HepG2 (cell line): ENCODE data around the gene ADGRL3. TPM values are rescaled to one million over a fixed set of nuclear protein-coding genes. Genes with fewer than 3 reads are reported as not detected.

Experiments used
- ATAC-seq: fragments of 200-7000 bp; cut with Tn5 transposase; 3 replicates; pipeline ENCODE4 v1.9.1; 2020; ENCODE audit warnings: mild to moderate bottlenecking, moderate library complexity
- BruUV-seq: library from RNA; stranded (reverse); fragments of 400-500 nt; replicated peaks from 2 replicates; lab custom pipeline; 2021; lab: Mats Ljungman, UMichigan
- CTCF ChIA-PET: fragments of 300-600 bp; formaldehyde crosslinking; extraction: SDS; loops from one replicate; lab custom pipeline; 2021; ENCODE audit warnings: low total read pairs, inconsistent platforms, low intra/inter-chr PET ratio; lab: Yijun Ruan, JAX
- POLR2A ChIA-PET: fragments of 350-600 bp; sonication (Branson Sonifier 250); formaldehyde crosslinking; loops from one replicate; lab custom pipeline; 2020; ENCODE audit warnings: antibody characterized with exemption, inconsistent platforms; lab: Yijun Ruan, JAX
- DNase-seq: peaks from one replicate; pipeline ENCODE4 v3.0.0-alpha.2; 2015; ENCODE audit warnings: low spot score
- FAIRE-seq: peaks from 3 replicates; lab custom pipeline; 2011; peaks lifted over from hg19 to GRCh38; lab: Jason Lieb, UNC
- H2AFZ ChIP-seq: one replicate; pipeline ENCODE4 v1.6.1; 2011; ENCODE audit warnings: low read length, inconsistent platforms
- H3K27ac ChIP-seq: fragments of 300-600 bp; 3 replicates; pipeline ENCODE4 v1.8.0; 2011; ENCODE audit warnings: mixed run types, mild to moderate bottlenecking, mixed read lengths, low read length, inconsistent platforms; ENCODE audit not compliant: insufficient read depth; ENCODE audit errors: extremely low read length
- H3K27me3 ChIP-seq, 2 experiments: fragments of 200-600 bp in 1 of 2; 2 replicates in 1 of 2; 3 replicates in 1 of 2; pipeline versions ENCODE4 v1.6.0 to v1.8.0; 2011; ENCODE audit warnings: low read length in 2 of 2, mild to moderate bottlenecking in 2 of 2, moderate library complexity in 2 of 2, inconsistent platforms in 1 of 2; ENCODE audit not compliant: insufficient read depth in 2 of 2, control insufficient read depth in 1 of 2
- H3K36me3 ChIP-seq, 2 experiments: fragments of 200-600 bp in 1 of 2; replicated peaks in 1 of 2; 2 replicates in 1 of 2; 3 replicates in 1 of 2; pipeline versions ENCODE4 v1.5.1 to v1.8.0; 2011; ENCODE audit warnings: low read length in 2 of 2, inconsistent platforms in 1 of 2; ENCODE audit not compliant: insufficient read depth in 2 of 2, control insufficient read depth in 1 of 2
- H3K4me1 ChIP-seq: 2 replicates; pipeline ENCODE4 v1.5.1; 2012; ENCODE audit warnings: low read length, inconsistent platforms; ENCODE audit not compliant: insufficient read depth
- H3K4me2 ChIP-seq: 2 replicates; pipeline ENCODE4 v1.6.0; 2011; ENCODE audit warnings: low read depth, low read length, inconsistent platforms
- H3K4me3 ChIP-seq, 3 experiments: fragments of 200-600 bp in 1 of 3; sonication (generic), shearing (Covaris generic) in 1 of 3; replicated peaks in 1 of 3; 2 replicates each; pipeline ENCODE4 v1.5.1; 2011 to 2016; ENCODE audit warnings: low read length in 3 of 3, inconsistent platforms in 2 of 3, low read depth in 2 of 3, mild to moderate bottlenecking in 2 of 3, control low read depth in 1 of 3, mixed read lengths in 1 of 3; ENCODE audit not compliant: insufficient read depth in 1 of 3
- H3K79me2 ChIP-seq: one replicate; pipeline ENCODE4 v1.6.1; 2011; ENCODE audit warnings: low read length, inconsistent platforms; ENCODE audit not compliant: insufficient read depth
- H3K9ac ChIP-seq: 2 replicates; pipeline ENCODE4 v1.6.0; 2011; ENCODE audit warnings: mild to moderate bottlenecking, low read depth, low read length, inconsistent platforms; ENCODE audit not compliant: insufficient read depth
- H3K9me3 ChIP-seq: 2 replicates; pipeline ENCODE4 v1.5.1; 2012; ENCODE audit warnings: mild to moderate bottlenecking, low read length
- H4K20me1 ChIP-seq: 2 replicates; pipeline ENCODE4 v1.6.0; 2011; ENCODE audit warnings: inconsistent platforms, mild to moderate bottlenecking, low read length, moderate library complexity; ENCODE audit not compliant: insufficient read depth
- KAT7 ChIP-seq: IDR thresholded peaks from 2 replicates; pipeline ENCODE4 v1.6.1; 2018; ENCODE audit warnings: borderline replicate concordance, missing compliant biosample characterization
- KDM2A ChIP-seq: sonication (generic); formaldehyde crosslinking; IDR thresholded peaks from 2 replicates; pipeline ENCODE4 v1.4.0; 2020; ENCODE audit warnings: low read depth, missing genetic modification reagents, borderline replicate concordance
- MTA3 ChIP-seq: sonication (generic); formaldehyde crosslinking; IDR thresholded peaks from 2 replicates; pipeline ENCODE4 v1.4.0; 2020; ENCODE audit warnings: missing genetic modification reagents
- ZMYM2 ChIP-seq: sonication (generic); formaldehyde crosslinking; IDR thresholded peaks from 2 replicates; pipeline ENCODE4 v1.8.0; 2022; ENCODE audit warnings: mild to moderate bottlenecking, missing genetic modification reagents
- WGBS: methylation state at CpG from one replicate; pipeline ENCODE4 v1.1.6; 2017; ENCODE audit warnings: low lambda C conversion rate; 5-methylcytosine and 5-hydroxymethylcytosine counted together
- in situ Hi-C: cut with HindIII; loops from 2 replicates; pipeline ENCODE4 v1.10.0; 2017; ENCODE audit warnings: low pct_unique_long_range_greater_than_20kb; ENCODE audit not compliant: extremely low pct_ligation_motif_present
- intact Hi-C: fragments of 100-400 bp; cut with micrococcal nuclease; formaldehyde crosslinking; loops from one replicate; pipeline ENCODE4 v1.10.0; 2022; ENCODE audit not compliant: unreplicated experiment
- polyA plus RNA-seq, 8 experiments: library from polyadenylated mRNA; depleted of rRNA in 3 of 8; stranded (reverse) in 7 of 8; unstranded in 1 of 8; fragments of >200 nt; fragmentation: Illumina TruSeq in 4 of 8; extraction: Trizol in 4 of 8; gene quantifications; 2 replicates each; pipeline versions ENCODE4 v1.2.1 to v1.2.3, GENCODE V29; 2011 to 2016; ENCODE audit warnings: low read depth in 4 of 8, missing spikeins in 1 of 8, mixed read lengths in 1 of 8; ENCODE audit not compliant: insufficient read depth in 1 of 8
- total RNA-seq, 5 experiments: library from RNA; depleted of rRNA; stranded (reverse); fragments of >200 nt; fragmentation: Illumina TruSeq; extraction: Trizol; gene quantifications; 2 replicates each; pipeline ENCODE4 v1.2.3, GENCODE V29; 2016; ENCODE audit warnings: low read depth in 1 of 5
- TF ChIP-seq, protein P1 (sequence below): IDR thresholded peaks from 2 replicates; pipeline ENCODE4 v1.4.0; 2020; ENCODE audit warnings: mild to moderate bottlenecking, missing genetic modification reagents

ADGRL3 gene
- total and polyA plus RNA-seq, 2 of the 13 experiments (the other 11 are each of a cell fraction or from before 2014, with no cell fraction given), result 0.04 to 0.05 TPM

DNA sequence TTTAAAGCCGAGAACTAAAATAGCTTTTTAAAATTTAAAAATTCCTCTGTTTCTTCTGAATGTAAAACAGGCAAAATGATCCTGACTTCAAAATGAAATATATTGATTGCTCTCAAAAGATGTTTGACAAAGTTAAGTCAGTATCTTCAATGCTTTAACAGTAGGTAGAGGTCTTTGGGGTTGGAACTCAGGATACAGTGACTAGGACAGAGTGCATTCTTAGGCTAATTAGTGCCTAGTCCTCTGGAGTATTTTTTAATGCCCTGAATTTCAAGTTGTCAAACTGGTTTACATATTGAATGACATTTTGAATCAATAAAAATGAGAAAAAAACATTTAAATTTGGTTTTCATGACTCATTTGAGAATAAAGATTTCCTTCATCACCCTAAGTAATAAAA is 877.3 kb downstream of the ADGRL3 start (continued):
- TF ChIP-seq KDM2A (CRISPR knock-in tag), result no peak
- no peak for TF ChIP-seq MTA3 (CRISPR knock-in tag)
- TF ChIP-seq, protein P1, sequence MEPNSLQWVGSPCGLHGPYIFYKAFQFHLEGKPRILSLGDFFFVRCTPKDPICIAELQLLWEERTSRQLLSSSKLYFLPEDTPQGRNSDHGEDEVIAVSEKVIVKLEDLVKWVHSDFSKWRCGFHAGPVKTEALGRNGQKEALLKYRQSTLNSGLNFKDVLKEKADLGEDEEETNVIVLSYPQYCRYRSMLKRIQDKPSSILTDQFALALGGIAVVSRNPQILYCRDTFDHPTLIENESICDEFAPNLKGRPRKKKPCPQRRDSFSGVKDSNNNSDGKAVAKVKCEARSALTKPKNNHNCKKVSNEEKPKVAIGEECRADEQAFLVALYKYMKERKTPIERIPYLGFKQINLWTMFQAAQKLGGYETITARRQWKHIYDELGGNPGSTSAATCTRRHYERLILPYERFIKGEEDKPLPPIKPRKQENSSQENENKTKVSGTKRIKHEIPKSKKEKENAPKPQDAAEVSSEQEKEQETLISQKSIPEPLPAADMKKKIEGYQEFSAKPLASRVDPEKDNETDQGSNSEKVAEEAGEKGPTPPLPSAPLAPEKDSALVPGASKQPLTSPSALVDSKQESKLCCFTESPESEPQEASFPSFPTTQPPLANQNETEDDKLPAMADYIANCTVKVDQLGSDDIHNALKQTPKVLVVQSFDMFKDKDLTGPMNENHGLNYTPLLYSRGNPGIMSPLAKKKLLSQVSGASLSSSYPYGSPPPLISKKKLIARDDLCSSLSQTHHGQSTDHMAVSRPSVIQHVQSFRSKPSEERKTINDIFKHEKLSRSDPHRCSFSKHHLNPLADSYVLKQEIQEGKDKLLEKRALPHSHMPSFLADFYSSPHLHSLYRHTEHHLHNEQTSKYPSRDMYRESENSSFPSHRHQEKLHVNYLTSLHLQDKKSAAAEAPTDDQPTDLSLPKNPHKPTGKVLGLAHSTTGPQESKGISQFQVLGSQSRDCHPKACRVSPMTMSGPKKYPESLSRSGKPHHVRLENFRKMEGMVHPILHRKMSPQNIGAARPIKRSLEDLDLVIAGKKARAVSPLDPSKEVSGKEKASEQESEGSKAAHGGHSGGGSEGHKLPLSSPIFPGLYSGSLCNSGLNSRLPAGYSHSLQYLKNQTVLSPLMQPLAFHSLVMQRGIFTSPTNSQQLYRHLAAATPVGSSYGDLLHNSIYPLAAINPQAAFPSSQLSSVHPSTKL, result no peak
- no peak for TF ChIP-seq ZMYM2 (CRISPR knock-in tag)
- TF ChIP-seq, all 625 proteins: peak for 0

GRCh38 chr4:62080431-62080830 is 880.3 kb downstream of the ADGRL3 start:
- Histone ChIP-seq H3K4me2 (no peak overlapping the region), H3K4me1 (no peaks in the 10 kb centered on the region), H4K20me1 (no peaks in the 10 kb centered on the region), H3K79me2 (no peaks in the 10 kb centered on the region), H3K9me3 (no peaks in the 10 kb centered on the region), H3K27ac (no peak overlapping the region), H3K4me3 (no peak overlapping the region), H3K36me3 (no peaks in the 10 kb centered on the region), H3K9ac (no peak overlapping the region), H3K27me3 (no peaks in the 10 kb centered on the region), H2AFZ (no peak overlapping the region)
- intact Hi-C loops (no loop called here), in situ Hi-C loops (no loop called here)
- TF ChIP-seq KAT7 (CRISPR knock-in tag) (no peak), ZMYM2 (CRISPR knock-in tag) (no peak)
- ATAC-seq (no peak), FAIRE-seq (no peak), DNase-seq (no peak)
- ChIA-PET CTCF (no interaction called here), POLR2A (no interaction called here)
- WGBS, result 0% methylated on average over 1 of the region's 1 CpG
- BruUV-seq, result no TSS peak
